ENCODE measurements around the gene CXCR6.

DNA sequence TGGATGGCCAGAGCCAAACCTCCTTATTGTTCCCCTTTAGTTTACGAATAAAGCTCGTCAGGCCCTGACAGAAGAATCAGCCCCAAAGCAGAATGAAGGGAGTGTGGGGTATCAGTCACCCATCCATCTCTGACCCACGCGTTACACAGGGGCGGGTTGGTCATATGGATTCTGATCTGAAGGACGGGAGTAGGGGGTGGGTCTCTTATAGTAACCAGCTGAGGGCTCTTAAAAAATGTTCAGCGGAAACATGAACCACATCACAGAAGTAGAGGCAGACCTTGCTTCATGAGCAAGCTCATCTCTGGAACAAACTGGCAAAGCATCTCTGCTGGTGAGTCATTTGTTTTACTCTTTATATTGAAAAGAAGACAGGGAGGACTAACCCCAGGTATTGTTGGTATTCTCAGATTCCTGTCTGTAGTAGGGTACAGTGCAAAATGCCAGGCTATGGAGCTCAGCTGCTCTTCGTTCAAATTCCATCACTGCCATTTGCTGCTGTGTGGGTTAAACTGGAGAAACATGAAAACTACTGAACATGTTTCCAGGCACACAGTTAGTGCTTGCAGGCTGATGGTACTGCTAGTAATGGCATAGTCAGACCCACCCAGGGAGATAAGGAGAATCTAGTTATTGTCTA is at the start of gene CXCR6:
- TF ChIP-seq, protein P1, sequence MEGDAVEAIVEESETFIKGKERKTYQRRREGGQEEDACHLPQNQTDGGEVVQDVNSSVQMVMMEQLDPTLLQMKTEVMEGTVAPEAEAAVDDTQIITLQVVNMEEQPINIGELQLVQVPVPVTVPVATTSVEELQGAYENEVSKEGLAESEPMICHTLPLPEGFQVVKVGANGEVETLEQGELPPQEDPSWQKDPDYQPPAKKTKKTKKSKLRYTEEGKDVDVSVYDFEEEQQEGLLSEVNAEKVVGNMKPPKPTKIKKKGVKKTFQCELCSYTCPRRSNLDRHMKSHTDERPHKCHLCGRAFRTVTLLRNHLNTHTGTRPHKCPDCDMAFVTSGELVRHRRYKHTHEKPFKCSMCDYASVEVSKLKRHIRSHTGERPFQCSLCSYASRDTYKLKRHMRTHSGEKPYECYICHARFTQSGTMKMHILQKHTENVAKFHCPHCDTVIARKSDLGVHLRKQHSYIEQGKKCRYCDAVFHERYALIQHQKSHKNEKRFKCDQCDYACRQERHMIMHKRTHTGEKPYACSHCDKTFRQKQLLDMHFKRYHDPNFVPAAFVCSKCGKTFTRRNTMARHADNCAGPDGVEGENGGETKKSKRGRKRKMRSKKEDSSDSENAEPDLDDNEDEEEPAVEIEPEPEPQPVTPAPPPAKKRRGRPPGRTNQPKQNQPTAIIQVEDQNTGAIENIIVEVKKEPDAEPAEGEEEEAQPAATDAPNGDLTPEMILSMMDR (conservative IDR thresholded peaks at IDR 0.05 in 1 of 2, IDR thresholded peaks at IDR 0.05 in 1 of 2; ENCODE audit: low read depth in 1 of 2, low read length in 2 of 2): no peak
- no peak for TF ChIP-seq EZH2 (IDR thresholded peaks at IDR 0.05; ENCODE audit: low read length, missing control alignments)
